Astrocyte (in vitro differentiated cells and primary cell): ENCODE measurements around the gene OR11G2. TPM values are rescaled to one million over a fixed set of nuclear protein-coding genes. Genes with fewer than 3 reads are reported as not detected.
"Not testable (repeated sequence)": the region's sequence is repeated elsewhere in the genome, so short reads cannot be mapped to it uniquely, and the experiment has no call there.

Experiments used
- DNase-seq: peaks from one replicate; pipeline ENCODE4 v3.0.0-alpha.2; 2010; ENCODE audit warnings: low read depth
- FAIRE-seq: peaks from 2 replicates; lab custom pipeline; 2011; peaks lifted over from hg19 to GRCh38; lab: Jason Lieb, UNC
- H2AFZ ChIP-seq: 2 replicates; pipeline ENCODE4 v1.6.0; 2012; ENCODE audit warnings: low read depth, low read length, inconsistent platforms
- H3K27ac ChIP-seq: 2 replicates; pipeline ENCODE4 v1.5.1; 2011; ENCODE audit warnings: low read depth, low read length, inconsistent platforms
- H3K27me3 ChIP-seq: 2 replicates; pipeline ENCODE4 v1.6.0; 2011; ENCODE audit warnings: low read length, inconsistent platforms; ENCODE audit not compliant: insufficient read depth
- H3K36me3 ChIP-seq: 2 replicates; pipeline ENCODE4 v1.5.1; 2011; ENCODE audit warnings: low read length, inconsistent platforms; ENCODE audit not compliant: insufficient read depth
- H3K4me1 ChIP-seq: 2 replicates; pipeline ENCODE4 v1.5.1; 2011; ENCODE audit warnings: low read length, inconsistent platforms; ENCODE audit not compliant: insufficient read depth
- H3K4me2 ChIP-seq: 2 replicates; pipeline ENCODE4 v1.6.0; 2012; ENCODE audit warnings: low read length, inconsistent platforms
- H3K4me3 ChIP-seq: 2 replicates; pipeline ENCODE4 v1.5.1; 2011; ENCODE audit warnings: low read depth, mild to moderate bottlenecking, low read length, inconsistent platforms; ENCODE audit not compliant: insufficient read depth
- H3K79me2 ChIP-seq: 2 replicates; pipeline ENCODE4 v1.6.0; 2012; ENCODE audit warnings: mild to moderate bottlenecking, low read length, inconsistent platforms; ENCODE audit not compliant: insufficient read depth
- H3K9ac ChIP-seq: 2 replicates; pipeline ENCODE4 v1.6.0; 2012; ENCODE audit warnings: mild to moderate bottlenecking, low read length, inconsistent platforms
- H3K9me3 ChIP-seq: 2 replicates; pipeline ENCODE4 v1.5.1; 2012; ENCODE audit warnings: low read depth, mild to moderate bottlenecking, low read length, inconsistent platforms; ENCODE audit not compliant: insufficient read depth
- H4K20me1 ChIP-seq: 2 replicates; pipeline ENCODE4 v1.6.0; 2012; ENCODE audit warnings: low read length, inconsistent platforms; ENCODE audit not compliant: insufficient read depth
- H3K27ac Mint-ChIP-seq: one replicate; pipeline ENCODE4 v1.8.0; 2021; ENCODE audit warnings: mild to moderate bottlenecking, mixed read lengths; ENCODE audit not compliant: unreplicated experiment
- H3K27me3 Mint-ChIP-seq: one replicate; pipeline ENCODE4 v1.8.0; 2021; ENCODE audit warnings: low read depth, mixed read lengths; ENCODE audit not compliant: unreplicated experiment
- H3K36me3 Mint-ChIP-seq: one replicate; pipeline ENCODE4 v1.8.0; 2021; ENCODE audit warnings: low read depth, mixed read lengths; ENCODE audit not compliant: unreplicated experiment
- H3K4me1 Mint-ChIP-seq: one replicate; pipeline ENCODE4 v1.8.0; 2021; ENCODE audit warnings: low read depth, mixed read lengths; ENCODE audit not compliant: unreplicated experiment
- H3K4me3 Mint-ChIP-seq: one replicate; pipeline ENCODE4 v1.8.0; 2021; ENCODE audit warnings: mild to moderate bottlenecking, moderate library complexity, mixed read lengths; ENCODE audit not compliant: unreplicated experiment
- H3K9me3 Mint-ChIP-seq: one replicate; pipeline ENCODE4 v1.8.0; 2021; ENCODE audit warnings: mild to moderate bottlenecking, mixed read lengths; ENCODE audit not compliant: unreplicated experiment
- CTCF ChIP-seq: IDR thresholded peaks from 2 replicates; pipeline ENCODE4 v1.5.1; 2011; ENCODE audit warnings: low read depth, mild to moderate bottlenecking, inconsistent platforms, low read length, moderate library complexity; ENCODE audit not compliant: insufficient read depth
- EZH2 ChIP-seq: IDR thresholded peaks from 2 replicates; pipeline ENCODE4 v1.6.1; 2012; ENCODE audit warnings: mild to moderate bottlenecking, low read length, inconsistent platforms; ENCODE audit not compliant: insufficient read depth
- total RNA-seq: library from RNA; stranded (reverse); gene quantifications from 2 replicates; pipeline ENCODE4 v1.2.1, GENCODE V29; 2021

The OR11G2 gene
- total RNA-seq, 1 donor from 2014 or later, result not detected

GRCh38 chr14:20191396-20191795, 700 bp downstream of the OR11G2 start:
- no peak overlapping the region for H3K9ac ChIP-seq
- Mint-ChIP-seq H3K9me3 (peaks cover 9% of the 10 kb centered on the region), H3K4me3 (no peak overlapping the region), H3K27me3 (no peaks in the 10 kb centered on the region), H3K4me1 (no peaks in the 10 kb centered on the region), H3K27ac (no peak overlapping the region), H3K36me3 (no peaks in the 10 kb centered on the region)
- H3K36me3 ChIP-seq, result no peaks in the 10 kb centered on the region
- no peaks in the 10 kb centered on the region for H4K20me1 ChIP-seq
- no peak overlapping the region for H2AFZ ChIP-seq
- FAIRE-seq (no peak), DNase-seq (no peak)
- TF ChIP-seq CTCF (no peak), EZH2 (no peak)
- no peaks in the 10 kb centered on the region for H3K4me1 ChIP-seq
- H3K27me3 ChIP-seq, result no peaks in the 10 kb centered on the region
- no peaks in the 10 kb centered on the region for H3K9me3 ChIP-seq
- no peak overlapping the region for H3K27ac ChIP-seq
- H3K4me3 ChIP-seq, result no peak overlapping the region
- H3K79me2 ChIP-seq, result no peaks in the 10 kb centered on the region
- no peak overlapping the region for H3K4me2 ChIP-seq

GRCh38 chr14:20194101-20194500, 3.4 kb downstream of the OR11G2 start:
- Histone ChIP-seq H3K36me3 (no peaks in the 10 kb centered on the region), H3K4me3 (no peak overlapping the region)
- no peaks in the 10 kb centered on the region for H3K36me3 Mint-ChIP-seq

GRCh38 chr14:20195170-20195569, 4.5 kb downstream of the OR11G2 start:
- H3K79me2 ChIP-seq, H3K27me3 Mint-ChIP-seq, H3K4me2 ChIP-seq, H3K9me3 ChIP-seq, H3K27me3 ChIP-seq, H3K4me1 Mint-ChIP-seq, H3K36me3 ChIP-seq, H3K9ac ChIP-seq, H3K27ac Mint-ChIP-seq, H3K36me3 Mint-ChIP-seq, DNase-seq, H3K4me1 ChIP-seq, H3K9me3 Mint-ChIP-seq, FAIRE-seq, H3K4me3 Mint-ChIP-seq, H3K27ac ChIP-seq, H4K20me1 ChIP-seq, H3K4me3 ChIP-seq, H2AFZ ChIP-seq: not testable (repeated sequence)

More at GRCh38 chr14:20194101-20194500, 3.4 kb downstream of the OR11G2 start:
- Histone ChIP-seq H3K9me3 (no peaks in the 10 kb centered on the region), H3K4me2 (no peak overlapping the region), H3K9ac (no peak overlapping the region), H3K4me1 (no peaks in the 10 kb centered on the region), H3K27ac (no peak overlapping the region), H4K20me1 (no peaks in the 10 kb centered on the region), H2AFZ (no peak overlapping the region), H3K27me3 (no peaks in the 10 kb centered on the region), H3K79me2 (no peaks in the 10 kb centered on the region)
- Mint-ChIP-seq H3K27me3 (no peaks in the 10 kb centered on the region), H3K4me1 (no peaks in the 10 kb centered on the region), H3K4me3 (no peak overlapping the region), H3K27ac (no peak overlapping the region), H3K9me3 (peaks cover 9% of the 10 kb centered on the region)
- FAIRE-seq, result no peak
- no peak for DNase-seq
- TF ChIP-seq CTCF (no peak), EZH2 (no peak)
